GM19328 (cell line): ENCODE measurements around the gene SCCPDH.
"Not testable (repeated sequence)": the region's sequence is repeated elsewhere in the genome, so short reads cannot be mapped to it uniquely, and the experiment has no call there.

Experiments
- ATAC-seq: cut with Tn5 transposase; IDR thresholded peaks from one replicate; pipeline ENCODE4 v1.9.1; 2021; ENCODE audit warnings: mild to moderate bottlenecking, moderate library complexity; ENCODE audit not compliant: unreplicated experiment

Gene SCCPDH

DNA sequence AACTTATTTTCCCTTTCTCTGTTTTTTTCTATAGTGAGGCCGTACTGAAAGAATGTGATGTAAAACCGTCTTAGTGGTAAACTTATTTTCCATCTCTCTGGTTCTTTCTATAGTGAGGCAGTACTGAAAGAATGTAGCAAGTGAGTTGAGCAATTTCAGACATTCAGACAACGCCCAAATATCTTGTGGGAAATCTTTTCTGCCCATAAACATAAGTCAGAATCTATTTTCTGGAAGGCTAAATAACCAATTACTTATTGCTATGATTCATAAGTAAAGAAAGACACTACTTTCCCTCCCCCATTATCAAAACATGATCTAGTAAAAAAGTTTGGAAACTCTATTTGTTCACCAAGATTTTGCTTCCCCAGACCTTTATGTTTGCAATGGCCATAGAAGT lies 18.8 kb upstream of the SCCPDH start:
- ATAC-seq = no peak

GRCh38 chr1:246708166-246708565 lies 16.0 kb upstream of the SCCPDH start:
- ATAC-seq = no peak

DNA sequence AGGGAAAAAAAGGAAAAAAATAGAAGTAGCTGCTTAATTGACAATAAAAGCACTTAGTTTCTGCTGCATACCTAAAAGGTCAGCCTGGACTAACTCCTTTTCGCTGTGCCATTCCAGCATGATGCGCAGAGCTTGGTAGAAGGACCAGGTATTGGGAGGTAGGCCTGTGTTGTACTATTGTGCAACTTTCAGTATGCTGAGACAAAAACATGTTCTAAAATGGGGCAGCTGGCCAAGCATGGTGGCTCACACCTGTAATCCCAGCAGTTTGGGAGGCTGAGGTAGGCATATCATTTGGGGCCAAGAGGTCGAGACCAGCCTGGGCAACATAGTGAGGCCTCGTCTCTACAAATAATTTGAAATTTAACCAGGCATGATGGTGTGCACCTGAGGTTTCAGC lies 15.0 kb upstream of the SCCPDH start:
- no peak for ATAC-seq

DNA sequence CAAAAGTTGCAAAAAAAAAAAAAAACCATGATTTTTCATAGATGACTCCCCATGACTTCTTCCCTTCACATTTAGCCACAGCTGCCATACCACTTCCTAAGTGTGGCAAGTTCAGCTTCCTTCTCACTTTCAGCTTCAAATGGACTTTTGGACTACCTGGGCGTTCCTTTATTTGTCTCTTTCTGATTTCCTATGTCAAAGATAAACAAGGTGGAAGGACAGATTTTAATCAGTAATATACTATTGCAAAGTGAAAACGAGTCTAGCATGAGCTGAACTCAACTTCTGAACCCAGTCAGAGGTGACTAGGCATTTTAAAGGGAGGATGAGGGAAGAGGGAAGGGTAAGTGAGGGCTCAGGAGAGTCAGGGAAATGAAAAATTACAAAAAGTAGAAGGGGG lies 14.4 kb upstream of the SCCPDH start:
- ATAC-seq = no peak

- no peak for ATAC-seq
These were observed 12.6 kb upstream of the SCCPDH start for GRCh38 chr1:246711548-246712003.

- ATAC-seq = not testable (repeated sequence)
These were observed 11.8 kb upstream of the SCCPDH start for GRCh38 chr1:246712428-246712827.

DNA sequence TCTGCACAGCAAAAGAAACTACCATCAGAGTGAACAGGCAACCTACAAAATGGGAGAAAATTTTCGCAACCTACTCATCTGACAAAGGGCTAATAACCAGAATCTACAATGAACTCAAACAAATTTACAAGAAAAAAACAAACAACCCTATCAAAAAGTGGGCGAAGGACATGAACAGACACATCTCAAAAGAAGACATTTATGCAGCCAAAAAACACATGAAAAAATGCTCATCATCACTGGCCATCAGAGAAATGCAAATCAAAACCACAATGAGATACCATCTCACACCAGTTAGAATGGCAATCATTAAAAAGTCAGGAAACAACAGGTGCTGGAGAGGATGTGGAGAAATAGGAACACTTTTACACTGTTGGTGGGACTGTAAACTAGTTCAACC lies 4.8 kb upstream of the SCCPDH start:
- ATAC-seq = not testable (repeated sequence)

DNA sequence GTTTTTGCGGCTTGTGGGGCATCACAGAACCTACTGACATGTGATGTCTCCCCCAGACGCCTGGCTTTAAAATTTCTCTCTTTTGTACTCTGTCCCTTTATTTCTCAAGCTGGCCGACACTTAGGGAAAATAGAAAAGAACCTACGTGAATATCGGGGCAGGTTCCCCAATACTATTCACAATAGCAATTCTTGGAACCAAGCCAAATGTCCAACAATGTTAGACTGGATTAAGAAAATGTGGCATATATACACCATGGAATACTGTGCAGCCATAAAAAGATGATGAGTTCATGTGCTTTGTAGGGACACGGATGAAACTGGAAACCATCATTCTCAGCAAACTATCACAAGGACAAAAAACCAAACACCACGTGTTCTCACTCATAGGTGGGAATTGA lies 3.4 kb upstream of the SCCPDH start:
- not testable (repeated sequence) for ATAC-seq

GRCh38 chr1:246722720-246723119 lies 1.5 kb upstream of the SCCPDH start:
- no peak for ATAC-seq

GRCh38 chr1:246724731-246725095 lies 504 bp downstream of the SCCPDH start:
- ATAC-seq = peak; percentile 43

DNA sequence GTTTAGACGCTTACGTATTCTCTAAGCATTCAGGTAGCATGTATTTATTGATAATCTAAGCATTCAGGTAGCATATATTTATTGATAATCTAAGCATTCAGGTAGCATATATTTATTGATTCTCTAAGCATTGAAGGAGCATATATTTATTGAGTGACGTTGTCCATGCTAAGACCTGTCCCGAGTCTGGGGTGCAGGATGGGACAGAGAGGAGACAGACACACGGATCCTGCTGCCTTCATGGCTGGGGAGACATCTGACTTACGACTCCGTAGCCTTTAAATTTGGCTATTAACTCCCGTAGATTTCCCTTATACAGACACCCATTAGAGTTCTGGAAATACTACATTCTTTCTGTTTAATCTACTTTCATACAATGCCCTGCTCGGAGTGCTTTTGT lies 982 bp downstream of the SCCPDH start:
- no peak for ATAC-seq

DNA sequence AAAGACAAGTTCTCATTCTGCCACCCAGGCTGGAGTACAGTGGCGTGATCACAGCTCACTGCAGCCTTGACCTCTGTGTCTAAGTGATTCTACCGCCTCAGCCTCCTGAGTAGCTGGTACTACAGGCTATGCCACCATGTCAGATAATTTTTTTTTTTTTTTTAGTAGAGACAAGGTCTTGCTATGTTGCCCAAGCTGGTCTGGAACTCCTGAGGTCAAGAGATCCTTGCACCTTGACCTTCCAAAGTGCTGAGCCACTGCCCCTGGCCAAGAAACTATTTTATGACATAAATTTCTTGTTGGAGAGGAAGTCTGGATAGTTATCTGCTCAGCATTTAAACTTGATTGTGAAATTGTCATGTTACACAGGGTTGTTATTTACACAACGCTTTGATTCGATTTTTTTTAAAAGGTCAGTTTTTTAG lies 2.1 kb downstream of the SCCPDH start:
- no peak for ATAC-seq

DNA sequence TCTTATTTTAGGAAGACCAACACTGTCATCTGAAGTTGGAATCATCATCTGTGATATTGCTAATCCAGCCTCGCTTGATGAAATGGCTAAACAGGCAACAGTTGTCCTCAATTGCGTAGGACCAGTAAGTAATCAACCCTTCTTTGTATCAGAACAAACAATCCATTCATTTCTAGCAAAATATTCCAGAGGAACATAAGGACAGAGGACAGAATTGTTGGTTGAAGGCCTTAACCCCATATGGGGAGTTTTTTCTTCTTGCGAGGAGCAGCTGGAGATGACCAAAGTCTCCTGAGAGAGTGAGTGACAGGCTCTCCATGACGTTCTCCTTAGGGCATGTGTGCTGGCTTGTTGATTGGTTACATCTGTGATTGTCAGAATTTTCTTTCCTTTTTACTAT lies 2.7 kb downstream of the SCCPDH start:
- ATAC-seq = no peak

GRCh38 chr1:246727594-246727993 lies 3.4 kb downstream of the SCCPDH start:
- ATAC-seq = no peak

- no peak for ATAC-seq
These were observed 4.1 kb downstream of the SCCPDH start for GRCh38 chr1:246728311-246728710.

GRCh38 chr1:246729040-246729439 lies 4.8 kb downstream of the SCCPDH start:
- not testable (repeated sequence) for ATAC-seq

DNA sequence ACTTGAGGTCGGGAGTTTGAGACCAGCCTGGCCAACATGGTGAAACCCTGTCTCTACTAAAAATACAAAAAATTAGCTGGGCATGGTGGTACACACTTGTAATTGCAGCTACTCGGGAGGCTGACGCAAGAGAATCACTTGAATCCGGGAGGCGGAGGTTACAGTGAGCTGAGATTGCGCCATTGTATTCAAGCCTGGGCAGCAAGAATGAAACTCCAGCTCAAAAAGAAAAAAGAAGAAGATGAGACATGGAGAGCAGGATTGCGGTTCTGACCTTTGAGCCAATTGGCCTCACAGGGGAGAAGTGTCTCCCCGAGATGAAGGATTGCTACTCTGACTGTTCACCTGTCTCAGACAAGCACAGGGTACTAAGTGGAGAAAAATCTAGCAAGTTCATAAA lies 6.6 kb downstream of the SCCPDH start:
- no peak for ATAC-seq

DNA sequence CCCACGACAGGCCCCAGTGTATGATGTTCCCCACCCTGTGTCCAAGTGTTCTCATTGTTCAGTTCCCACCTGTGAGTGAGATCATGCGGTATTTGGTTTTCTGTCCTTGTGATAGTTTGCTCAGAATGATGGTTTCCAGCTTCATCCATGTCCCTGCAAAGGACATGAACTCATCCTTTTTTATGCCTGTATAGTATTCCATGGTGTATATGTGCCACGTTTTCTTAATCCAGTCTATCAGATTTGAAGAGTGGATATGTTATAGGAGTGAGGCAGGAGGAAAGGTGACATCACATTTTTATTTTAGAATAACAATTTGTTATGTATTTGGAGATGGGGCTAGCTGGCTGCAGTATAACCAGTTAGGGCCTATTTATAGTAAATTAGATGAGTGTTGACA lies 7.7 kb downstream of the SCCPDH start:
- ATAC-seq = not testable (repeated sequence)

DNA sequence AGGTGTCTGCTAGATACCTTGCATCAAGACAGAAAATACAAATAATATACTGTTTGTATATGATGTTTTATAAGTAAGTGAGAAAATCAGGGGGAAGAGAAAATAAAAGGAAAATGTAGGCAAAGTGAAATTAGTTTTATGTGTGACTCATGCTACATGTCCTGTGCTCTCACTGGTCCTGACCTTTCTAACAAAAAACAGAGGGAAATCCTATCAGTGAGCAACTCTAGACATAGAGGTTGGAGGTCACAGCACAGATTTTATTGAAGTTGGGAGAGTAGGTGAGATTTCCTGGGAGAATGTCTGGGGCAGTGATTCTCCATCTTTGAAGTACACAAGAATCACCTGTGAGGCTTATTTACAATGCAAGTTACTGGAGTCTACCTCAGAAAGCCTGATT lies 9.5 kb downstream of the SCCPDH start:
- ATAC-seq = no peak

GRCh38 chr1:246734866-246735265 lies 10.7 kb downstream of the SCCPDH start:
- no peak for ATAC-seq

GRCh38 chr1:246735735-246736134 lies 11.5 kb downstream of the SCCPDH start:
- ATAC-seq = no peak

DNA sequence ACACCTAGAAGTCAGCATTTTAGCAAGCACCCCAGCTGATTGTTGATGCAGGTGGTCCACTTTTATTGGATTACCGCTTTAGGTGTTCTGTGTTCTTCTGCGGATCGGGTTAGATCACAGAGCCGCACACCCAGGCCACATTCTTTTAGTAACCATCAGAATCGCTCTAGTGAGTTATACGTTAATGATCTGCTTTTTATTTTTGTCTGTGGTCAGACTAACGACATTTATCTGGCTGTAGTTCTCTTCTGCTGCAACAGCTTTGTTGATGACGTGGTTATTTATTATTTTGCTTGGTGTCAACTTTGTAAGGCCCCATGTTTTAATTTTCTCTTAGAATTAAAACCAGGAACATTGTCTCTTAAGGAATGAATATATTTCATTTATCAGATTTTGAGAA lies 18.2 kb downstream of the SCCPDH start:
- ATAC-seq = no peak

- ATAC-seq = not testable (repeated sequence)
These were observed 21.9 kb downstream of the SCCPDH start for GRCh38 chr1:246746155-246746554.

DNA sequence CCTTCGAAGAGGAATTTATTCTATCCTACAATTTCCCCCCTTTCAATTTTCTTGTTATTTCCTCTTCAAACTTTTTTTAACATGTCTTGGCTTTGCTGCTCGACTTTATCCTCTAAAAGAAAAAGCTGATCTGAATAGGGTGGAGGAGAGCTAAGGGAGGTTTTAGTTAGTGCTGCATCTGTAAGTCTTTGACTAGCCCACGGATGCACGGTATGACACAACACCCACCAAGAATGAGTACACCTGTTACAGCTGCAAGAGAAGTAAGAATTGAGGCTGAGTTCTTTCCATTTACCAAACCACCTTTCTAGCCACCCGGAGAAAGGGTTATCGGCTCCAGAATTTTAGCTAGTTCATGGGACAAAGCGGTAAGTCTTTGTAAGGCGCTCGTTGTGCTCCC lies 23.8 kb downstream of the SCCPDH start:
- no peak for ATAC-seq
